Activated CD4-positive, alpha-beta T cell treated with anti-CD3 and anti-CD28 coated beads, Interleukin-2, amount 50 U/mL, for 4 hours (primary cell): ENCODE results near the gene LRCH3.

Experiments
- DNase-seq, 2 experiments: peaks; one replicate each; pipeline ENCODE4 v3.0.0-alpha.2; 2020

LRCH3 gene

GRCh38 chr3:197791113-197791891 lies at the start of gene LRCH3:
Gene LRCH3, plus strand, starts transcription at chr3:197791254. Its CDS starts 25 bp downstream, at chr3:197791279.
- peak; percentile 69 to 74 for DNase-seq

GRCh38 chr3:197742787-197743186 lies 48.3 kb upstream of the LRCH3 start:
- DNase-seq, result no peak

GRCh38 chr3:197746209-197746608 lies 44.8 kb upstream of the LRCH3 start:
- no peak for DNase-seq

GRCh38 chr3:197746801-197747237 lies 44.2 kb upstream of the LRCH3 start:
- no peak for DNase-seq

GRCh38 chr3:197748597-197749314 lies 42.3 kb upstream of the LRCH3 start:
- no peak for DNase-seq

GRCh38 chr3:197749315-197749600 lies 41.8 kb upstream of the LRCH3 start:
- peak; percentile 47 to 48 for DNase-seq

GRCh38 chr3:197749601-197750395 lies 41.3 kb upstream of the LRCH3 start, which contains the start of gene FYTTD1:
Gene FYTTD1, plus strand, starts transcription at chr3:197749883. Its CDS starts 89 bp downstream, at chr3:197749972.
- peak; percentile 80 to 82 for DNase-seq

GRCh38 chr3:197750396-197750831 lies 40.6 kb upstream of the LRCH3 start:
- DNase-seq, result peak; percentile 35 to 43

- peak; percentile 8 to 21 for DNase-seq
Observed at GRCh38 chr3:197750858-197751737, 40.0 kb upstream of the LRCH3 start.

- no peak for DNase-seq
Observed at GRCh38 chr3:197752107-197752506, 38.9 kb upstream of the LRCH3 start.

GRCh38 chr3:197753263-197753662 lies 37.8 kb upstream of the LRCH3 start:
- DNase-seq, result no peak

GRCh38 chr3:197756704-197757103 lies 34.4 kb upstream of the LRCH3 start:
- no peak for DNase-seq

GRCh38 chr3:197758512-197758911 lies 32.5 kb upstream of the LRCH3 start:
- DNase-seq, result no peak

- no peak for DNase-seq
Observed at GRCh38 chr3:197761784-197762183, 29.3 kb upstream of the LRCH3 start.

- no peak for DNase-seq
Observed at GRCh38 chr3:197775317-197775716, 15.7 kb upstream of the LRCH3 start.

GRCh38 chr3:197782230-197782629 lies 8.8 kb upstream of the LRCH3 start:
- DNase-seq, result no peak

GRCh38 chr3:197784019-197784585 lies 7.0 kb upstream of the LRCH3 start:
- DNase-seq, result no peak

- DNase-seq, result no peak
Observed at GRCh38 chr3:197787412-197787811, 3.6 kb upstream of the LRCH3 start.

- no peak for DNase-seq
Observed at GRCh38 chr3:197789309-197789708, 1.7 kb upstream of the LRCH3 start.

GRCh38 chr3:197790033-197790432 lies 1.0 kb upstream of the LRCH3 start:
- no peak for DNase-seq

GRCh38 chr3:197791892-197792647 lies 1.0 kb downstream of the LRCH3 start:
- DNase-seq, result peak; percentile 23 to 27
